ENCODE measurements around the gene STX1B.

DNA sequence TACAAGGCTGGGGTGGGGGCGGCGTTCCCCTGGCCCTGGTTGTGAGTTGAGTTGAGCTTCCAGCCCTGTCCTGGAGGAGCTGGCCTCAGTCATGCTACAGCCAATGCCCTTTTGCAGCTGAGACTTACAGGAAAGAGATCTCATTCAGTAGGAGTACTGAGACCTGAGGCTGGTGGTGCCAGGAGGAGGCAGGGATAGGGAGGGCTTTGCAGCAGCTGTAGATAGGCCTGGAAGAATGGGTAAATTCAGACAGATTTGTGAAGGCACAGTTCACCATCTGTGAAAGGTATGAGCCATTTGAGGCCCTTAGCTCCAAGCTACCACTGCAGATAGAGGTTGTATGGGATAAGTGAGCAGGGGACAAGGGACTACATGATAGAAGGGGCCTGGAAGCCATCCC, 28.6 kb upstream of the STX1B start:
- TF ChIP-seq POLR2A (IDR thresholded peaks at IDR 0.05; ENCODE audit: low read length) (no peak), GATA1 (IDR thresholded peaks at IDR 0.05; ENCODE audit: low read depth, low read length) (no peak)
